AG09309 (cell line): ENCODE data around the gene URB2.
"Not testable (repeated sequence)": the region's sequence is repeated elsewhere in the genome, so short reads cannot be mapped to it uniquely, and the experiment has no call there.

Experiments
- DNase-seq: peaks from one replicate; pipeline ENCODE4 v3.0.0-alpha.2; 2010; ENCODE audit warnings: low read depth
- H3K4me3 ChIP-seq: 2 replicates; pipeline ENCODE4 v1.5.1; 2011; ENCODE audit warnings: mild to moderate bottlenecking, low read depth, low read length, moderate library complexity; ENCODE audit not compliant: control insufficient read depth
- CTCF ChIP-seq: IDR thresholded peaks from 2 replicates; pipeline ENCODE4 v1.5.1; 2011; ENCODE audit warnings: mild to moderate bottlenecking, low read depth, low read length, inconsistent platforms; ENCODE audit not compliant: insufficient read depth, control insufficient read depth; ENCODE audit errors: missing control alignments

URB2 gene

GRCh38 chr1:229693129-229693900 lies 67.3 kb downstream of the URB2 start:
- DNase-seq = peak; percentile 2
- no peak overlapping the region for H3K4me3 ChIP-seq
- no peak for TF ChIP-seq CTCF

DNA sequence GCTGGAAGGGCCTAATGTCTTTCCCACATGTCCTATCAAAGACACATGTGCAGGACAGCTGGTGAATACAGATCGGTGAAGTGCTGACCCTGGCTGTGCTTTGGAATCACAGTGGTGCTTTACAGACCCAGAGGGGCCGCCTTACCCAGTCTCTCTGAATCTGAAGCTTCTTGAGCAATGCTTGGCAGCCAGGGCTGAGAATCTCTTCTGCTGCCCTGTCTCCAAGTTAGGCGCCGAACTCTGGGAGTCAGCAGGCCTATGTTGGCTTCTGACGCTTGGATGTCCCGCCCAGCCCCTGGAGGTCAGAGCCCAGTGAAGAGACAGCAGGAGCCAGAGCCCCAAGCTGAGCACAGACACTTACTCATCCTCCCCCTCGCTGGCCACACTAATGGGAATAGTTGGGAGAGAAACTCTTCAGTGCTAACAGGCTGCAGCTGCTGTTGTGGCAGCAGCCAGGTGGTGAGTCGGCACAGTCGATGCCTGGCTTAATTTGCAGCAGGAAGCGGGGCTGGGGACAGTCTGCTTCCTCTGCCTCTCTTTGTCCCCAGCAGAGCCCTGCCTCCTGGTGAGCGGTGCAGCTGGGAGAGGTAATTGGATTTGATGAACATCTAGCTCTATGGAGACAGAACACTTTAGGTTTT lies 68.1 kb downstream of the URB2 start:
- no peak overlapping the region for H3K4me3 ChIP-seq
- no peak for TF ChIP-seq CTCF
- peak; percentile 35 for DNase-seq

GRCh38 chr1:229696385-229696784 lies 70.3 kb downstream of the URB2 start:
- H3K4me3 ChIP-seq = no peak overlapping the region

GRCh38 chr1:229699613-229700267 lies 73.7 kb downstream of the URB2 start:
- no peak for TF ChIP-seq CTCF
- no peak overlapping the region for H3K4me3 ChIP-seq
- DNase-seq = no peak

More at GRCh38 chr1:229696385-229696784, 70.3 kb downstream of the URB2 start:
- TF ChIP-seq CTCF = no peak
- DNase-seq = no peak

GRCh38 chr1:229704157-229704556 lies 78.1 kb downstream of the URB2 start:
- TF ChIP-seq CTCF = no peak

DNA sequence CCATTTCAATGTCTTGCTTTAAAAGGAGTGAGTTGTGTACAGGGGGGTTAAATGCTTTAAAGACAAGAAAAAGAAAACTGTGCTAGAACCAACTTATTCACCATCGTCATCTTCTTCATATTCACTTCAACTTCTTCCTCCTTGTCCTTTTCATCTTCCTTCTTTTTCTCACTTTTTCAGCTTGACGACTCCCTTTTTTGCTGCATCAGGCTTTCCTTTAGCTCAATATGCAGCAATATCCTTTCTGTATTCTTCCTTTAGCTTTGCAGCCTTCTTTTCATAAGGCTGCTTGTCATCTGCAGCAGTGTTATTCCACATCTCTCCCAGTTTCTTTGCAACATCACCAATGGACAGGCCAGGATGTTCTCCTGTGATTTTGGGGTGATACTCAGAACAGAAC lies 79.1 kb downstream of the URB2 start:
- not testable (repeated sequence) for H3K4me3 ChIP-seq, DNase-seq

More at GRCh38 chr1:229704157-229704556, 78.1 kb downstream of the URB2 start:
- no peak for DNase-seq
- H3K4me3 ChIP-seq = no peak overlapping the region

DNA sequence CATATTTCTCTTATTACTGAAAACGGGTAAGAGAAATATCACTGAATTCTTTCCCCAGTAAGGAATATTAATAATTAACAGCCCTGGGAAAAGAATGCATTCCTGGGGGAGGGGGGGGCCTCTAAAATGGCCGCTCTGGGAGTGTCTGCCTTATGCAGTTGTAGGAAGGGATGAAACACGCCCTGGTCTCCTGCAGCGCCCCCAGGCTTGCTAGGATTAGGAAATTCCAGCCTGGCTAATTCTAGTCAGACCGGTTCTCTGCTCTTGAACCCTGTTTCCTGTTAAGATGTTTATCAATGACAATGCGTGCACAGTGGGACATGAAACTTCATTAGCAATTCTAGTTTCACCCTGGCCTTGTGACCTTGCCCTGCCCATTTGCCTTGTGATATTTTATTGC lies 81.1 kb downstream of the URB2 start:
- H3K4me3 ChIP-seq, DNase-seq: not testable (repeated sequence)
